Lung (tissue), 12 donors: ENCODE measurements around the gene PTGES. TPM values are rescaled to one million over a fixed set of nuclear protein-coding genes. Genes with fewer than 3 reads are reported as not detected.

Experiments used
- ATAC-seq: fragments of 200-7000 bp; cut with Tn5 transposase; one replicate; pipeline ENCODE4 v1.9.1; 2020; ENCODE audit warnings: moderate number of reproducible peaks; ENCODE audit not compliant: insufficient read depth, low FRiP score
- DNase-seq, 3 donors: peaks; one replicate each; pipeline ENCODE4 v3.0.0-alpha.2; 2013 to 2017
- H3K27ac ChIP-seq, 2 donors: one replicate each; pipeline ENCODE4 v1.5.1; 2013; ENCODE audit warnings: mild to moderate bottlenecking in 2 of 2, moderate library complexity in 2 of 2, control low read depth in 1 of 2, inconsistent platforms in 1 of 2, low read depth in 1 of 2, low read length in 1 of 2
- H3K27me3 ChIP-seq, 3 donors: one replicate each; pipeline ENCODE4 v1.5.1; 2013; ENCODE audit warnings: low read length in 2 of 3; ENCODE audit not compliant: control insufficient read depth in 3 of 3, insufficient read depth in 3 of 3
- H3K36me3 ChIP-seq, 4 donors: one replicate each; pipeline ENCODE4 v1.5.1; 2013; ENCODE audit warnings: low read length in 4 of 4, mild to moderate bottlenecking in 1 of 4, moderate library complexity in 1 of 4; ENCODE audit not compliant: control insufficient read depth in 4 of 4, insufficient read depth in 4 of 4
- H3K4me1 ChIP-seq, 5 donors: one replicate each; pipeline ENCODE4 v1.5.1; 2013; ENCODE audit warnings: low read length in 5 of 5, mild to moderate bottlenecking in 2 of 5, moderate library complexity in 1 of 5; ENCODE audit not compliant: control insufficient read depth in 5 of 5, insufficient read depth in 5 of 5
- H3K4me3 ChIP-seq: one replicate; pipeline ENCODE4 v1.5.1; 2013; ENCODE audit warnings: mild to moderate bottlenecking, control low read depth, moderate library complexity
- H3K9ac ChIP-seq, 2 donors: one replicate each; pipeline ENCODE4 v1.5.1; 2013; ENCODE audit warnings: low read length in 2 of 2, control low read depth in 1 of 2; ENCODE audit not compliant: insufficient read depth in 1 of 2
- H3K9me3 ChIP-seq, 4 donors: one replicate each; pipeline ENCODE4 v1.5.1; 2013; ENCODE audit warnings: low read length in 3 of 4, mild to moderate bottlenecking in 1 of 4, moderate library complexity in 1 of 4; ENCODE audit not compliant: control insufficient read depth in 4 of 4, insufficient read depth in 3 of 4
- CTCF ChIP-seq: IDR thresholded peaks from 2 replicates; pipeline ENCODE4 v1.5.1; 2012; ENCODE audit warnings: mild to moderate bottlenecking; ENCODE audit errors: control extremely low read depth, extremely low read depth
- WGBS, 2 donors: extraction: QIAGEN DNeasy Blood & Tissue Kit; methylation state at CpG; one replicate each; pipeline ENCODE4 v1.1.7; 2013; 5-methylcytosine and 5-hydroxymethylcytosine counted together
- polyA plus RNA-seq, 2 donors: library from polyadenylated mRNA; stranded (reverse); fragments of 200-250 nt; gene quantifications; one replicate each; pipeline ENCODE4 v1.2.1, GENCODE V29; 2013
- total RNA-seq, 2 donors: library from RNA; depleted of rRNA in 1 of 2; stranded (reverse); fragments of >200 nt in 1 of 2; gene quantifications; one replicate each; pipeline ENCODE4 v1.2.1, GENCODE V29; 2014 to 2021
- donor health status: control.
- donor health status: control.
- donor health status: Bipolar disorder and iron deficiency.
- donor health status: healthy.
- donor health status: DM: yes; HTN: yes; CAD: no.

PTGES gene
- total and polyA plus RNA-seq, 4 donors = 8.0 to 19.8 (median 14.0) TPM

GRCh38 chr9:129712634-129713401, 40.0 kb downstream of the PTGES start:
- Histone ChIP-seq H3K27ac (no peak overlapping the region), H3K27me3 (no peaks in the 10 kb centered on the region), H3K9me3 (no peaks in the 10 kb centered on the region), H3K4me1 (peaks cover 0 to 20% (median 0%) of the 10 kb centered on the region in 5 donors), H3K4me3 (no peak overlapping the region), H3K36me3 (no peaks in the 10 kb centered on the region), H3K9ac (peak overlapping the region in 1 of 2 donors; percentile 11)
- 36 to 49% methylated on average over 26 of the region's 26 CpGs for WGBS, 2 donors
- DNase-seq (peak in 1 of 3 donors; percentile 22), ATAC-seq (no peak)
- TF ChIP-seq CTCF = no peak

- no peak for TF ChIP-seq CTCF
- DNase-seq = no peak
- Histone ChIP-seq H3K27me3 (no peaks in the 10 kb centered on the region), H3K36me3 (no peaks in the 10 kb centered on the region), H3K4me1 (peaks cover 0 to 20% (median 0%) of the 10 kb centered on the region in 5 donors), H3K9me3 (no peaks in the 10 kb centered on the region), H3K27ac (no peak overlapping the region), H3K4me3 (no peak overlapping the region), H3K9ac (no peak overlapping the region)
- 97 to 100% methylated on average over 3 of the region's 3 CpGs for WGBS, 2 donors
- ATAC-seq = no peak
These were observed 42.7 kb downstream of the PTGES start for GRCh38 chr9:129710169-129710453.

GRCh38 chr9:129709438-129710168, 43.2 kb downstream of the PTGES start:
- DNase-seq (no peak), ATAC-seq (no peak)
- H3K36me3 ChIP-seq = no peaks in the 10 kb centered on the region
- peaks cover 0 to 21% (median 0%) of the 10 kb centered on the region in 5 donors for H3K4me1 ChIP-seq
- H3K4me3 ChIP-seq = no peak overlapping the region
- no peak overlapping the region for H3K9ac ChIP-seq
- H3K9me3 ChIP-seq = no peaks in the 10 kb centered on the region
- H3K27ac ChIP-seq = no peak overlapping the region
- TF ChIP-seq CTCF = no peak
- H3K27me3 ChIP-seq = no peaks in the 10 kb centered on the region
- WGBS, 2 donors = 83 to 88% methylated on average over 17 of the region's 17 CpGs
